Measurements from ENCODE around the gene NBEAL2.

DNA sequence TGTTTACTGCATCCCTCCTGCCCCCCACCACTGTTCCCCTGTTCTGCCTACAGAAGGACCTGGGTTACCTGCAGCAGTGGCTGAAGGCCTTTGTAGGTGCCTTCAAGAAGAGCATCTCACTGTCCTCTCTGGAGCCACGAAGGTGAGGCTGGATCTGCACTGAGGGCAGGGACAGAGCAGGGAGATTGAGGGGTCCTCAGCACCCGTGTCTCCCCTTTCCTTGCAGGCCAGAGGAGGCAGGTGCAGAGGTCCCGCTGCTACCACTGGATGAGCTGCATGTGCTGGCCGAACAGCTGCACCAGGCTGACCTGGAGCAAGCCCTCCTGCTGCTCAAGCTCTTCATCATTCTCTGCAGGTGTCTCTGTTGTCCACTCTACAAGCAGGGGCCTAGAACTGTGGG, 9.2 kb downstream of the NBEAL2 start:
- TF ChIP-seq, protein P1, sequence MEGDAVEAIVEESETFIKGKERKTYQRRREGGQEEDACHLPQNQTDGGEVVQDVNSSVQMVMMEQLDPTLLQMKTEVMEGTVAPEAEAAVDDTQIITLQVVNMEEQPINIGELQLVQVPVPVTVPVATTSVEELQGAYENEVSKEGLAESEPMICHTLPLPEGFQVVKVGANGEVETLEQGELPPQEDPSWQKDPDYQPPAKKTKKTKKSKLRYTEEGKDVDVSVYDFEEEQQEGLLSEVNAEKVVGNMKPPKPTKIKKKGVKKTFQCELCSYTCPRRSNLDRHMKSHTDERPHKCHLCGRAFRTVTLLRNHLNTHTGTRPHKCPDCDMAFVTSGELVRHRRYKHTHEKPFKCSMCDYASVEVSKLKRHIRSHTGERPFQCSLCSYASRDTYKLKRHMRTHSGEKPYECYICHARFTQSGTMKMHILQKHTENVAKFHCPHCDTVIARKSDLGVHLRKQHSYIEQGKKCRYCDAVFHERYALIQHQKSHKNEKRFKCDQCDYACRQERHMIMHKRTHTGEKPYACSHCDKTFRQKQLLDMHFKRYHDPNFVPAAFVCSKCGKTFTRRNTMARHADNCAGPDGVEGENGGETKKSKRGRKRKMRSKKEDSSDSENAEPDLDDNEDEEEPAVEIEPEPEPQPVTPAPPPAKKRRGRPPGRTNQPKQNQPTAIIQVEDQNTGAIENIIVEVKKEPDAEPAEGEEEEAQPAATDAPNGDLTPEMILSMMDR (IDR thresholded peaks at IDR 0.05), result no peak
- TF ChIP-seq POLR2A (IDR thresholded peaks at IDR 0.05), result no peak

All from right lobe of liver (tissue), 4 donors.